Neural cell (in vitro differentiated cells): ENCODE results near the gene PCTP. TPM values are rescaled to one million over a fixed set of nuclear protein-coding genes. Genes with fewer than 3 reads are reported as not detected.

Source experiments
- H2AFZ ChIP-seq: fragments of 200-600, 300-800 bp; sonication (generic), shearing (Covaris generic); 2 replicates; pipeline ENCODE4 v1.6.0; 2014; ENCODE audit warnings: low read depth, mild to moderate bottlenecking, antibody characterized with exemption, low read length, moderate library complexity
- H3F3A ChIP-seq: fragments of 200-600 bp; shearing (Covaris generic); 2 replicates; pipeline ENCODE4 v1.6.1; 2016; ENCODE audit warnings: mild to moderate bottlenecking, moderate library complexity, mixed read lengths, antibody characterized with exemption, low read length; ENCODE audit not compliant: insufficient read depth, poor library complexity, severe bottlenecking
- H3K27ac ChIP-seq: fragments of 200-600, 300-800 bp; sonication (generic), shearing (Covaris generic); 2 replicates; pipeline ENCODE4 v1.5.1; 2014; ENCODE audit warnings: mild to moderate bottlenecking, low read length, moderate library complexity
- H3K27me3 ChIP-seq: fragments of 300-800, 200-600 bp; sonication (generic), shearing (Covaris generic); 2 replicates; pipeline ENCODE4 v1.6.0; 2014; ENCODE audit warnings: mild to moderate bottlenecking, low read depth, low read length, moderate library complexity; ENCODE audit not compliant: insufficient read depth
- H3K36me3 ChIP-seq: fragments of 300-800, 200-600 bp; sonication (generic), shearing (Covaris generic); 2 replicates; pipeline ENCODE4 v1.5.1; 2014; ENCODE audit warnings: mild to moderate bottlenecking, antibody characterized with exemption, low read length, moderate library complexity; ENCODE audit not compliant: insufficient read depth
- H3K4me2 ChIP-seq: fragments of 300-800, 200-600 bp; sonication (generic), shearing (Covaris generic); 2 replicates; pipeline ENCODE4 v1.6.0; 2014; ENCODE audit warnings: mild to moderate bottlenecking, low read length
- H3K4me3 ChIP-seq: fragments of 300-800, 200-600 bp; sonication (generic), shearing (Covaris generic); 2 replicates; pipeline ENCODE4 v1.5.1; 2014; ENCODE audit warnings: mild to moderate bottlenecking, low read length, moderate library complexity
- H3K79me2 ChIP-seq: fragments of 200-600 bp; shearing (Covaris generic); replicated peaks from 2 replicates; pipeline ENCODE4 v1.6.0; 2014; ENCODE audit warnings: mild to moderate bottlenecking, low read length, moderate library complexity; ENCODE audit not compliant: insufficient read depth
- H3K9ac ChIP-seq: fragments of 300-800, 200-600 bp; sonication (generic), shearing (Covaris generic); 2 replicates; pipeline ENCODE4 v1.6.1; 2016; ENCODE audit warnings: mild to moderate bottlenecking, low read length, mixed read lengths
- H3K9me2 ChIP-seq: fragments of 200-600 bp; shearing (Covaris generic); 2 replicates; pipeline ENCODE4 v1.6.1; 2016; ENCODE audit warnings: mild to moderate bottlenecking, low read length, mixed read lengths; ENCODE audit not compliant: insufficient read depth
- H3K9me3 ChIP-seq: fragments of 200-600, 300-800 bp; sonication (generic), shearing (Covaris generic); 2 replicates; pipeline ENCODE4 v1.6.1; 2016; ENCODE audit warnings: mild to moderate bottlenecking, mixed run types, low read length, moderate library complexity, mixed read lengths
- H4K20me1 ChIP-seq: fragments of 200-600 bp; shearing (Covaris generic); 2 replicates; pipeline ENCODE4 v1.6.1; 2016; ENCODE audit warnings: mild to moderate bottlenecking, mixed run types; ENCODE audit not compliant: insufficient read depth
- EP300 ChIP-seq: fragments of 450-650 bp; conservative IDR thresholded peaks from 2 replicates; pipeline ENCODE4 v1.6.1; 2014; ENCODE audit warnings: antibody characterized with exemption, mild to moderate bottlenecking, moderate library complexity; ENCODE audit not compliant: poor library complexity, severe bottlenecking
- EZH2 ChIP-seq: fragments of 200-600, 300-800 bp; shearing (Covaris generic), sonication (generic); IDR thresholded peaks from 2 replicates; pipeline ENCODE4 v1.6.1; 2014; ENCODE audit warnings: antibody characterized with exemption, low read length, borderline replicate concordance, mild to moderate bottlenecking; ENCODE audit not compliant: insufficient read depth, poor library complexity, severe bottlenecking
- MXI1 ChIP-seq: fragments of 450-650 bp; conservative IDR thresholded peaks from 2 replicates; pipeline ENCODE4 v1.6.1; 2014; ENCODE audit warnings: antibody characterized with exemption, mild to moderate bottlenecking; ENCODE audit not compliant: poor library complexity, severe bottlenecking
- POLR2AphosphoS5 ChIP-seq: IDR thresholded peaks from 2 replicates; pipeline ENCODE4 v1.6.1; 2012
- RAD21 ChIP-seq: fragments of 450-650 bp; conservative IDR thresholded peaks from 2 replicates; pipeline ENCODE4 v1.6.1; 2014; ENCODE audit warnings: antibody characterized with exemption, mild to moderate bottlenecking, moderate library complexity
- SMC3 ChIP-seq: fragments of 450-650 bp; conservative IDR thresholded peaks from 2 replicates; pipeline ENCODE4 v1.6.1; 2014; ENCODE audit warnings: antibody characterized with exemption, mild to moderate bottlenecking, moderate library complexity; ENCODE audit not compliant: poor library complexity
- TAF1 ChIP-seq: IDR thresholded peaks from 2 replicates; pipeline ENCODE4 v1.6.1; 2012; ENCODE audit warnings: low read depth
- polyA plus RNA-seq: library from polyadenylated mRNA; depleted of rRNA; stranded (reverse); fragments of >200 nt; gene quantifications from 2 replicates; pipeline ENCODE4 v1.2.3, GENCODE V29; 2014
- TF ChIP-seq, protein P1 (sequence below): IDR thresholded peaks from 2 replicates; pipeline ENCODE4 v1.6.1; 2012; ENCODE audit warnings: borderline replicate concordance
- TF ChIP-seq, protein P2 (sequence below): fragments of 450-650 bp; IDR thresholded peaks from 2 replicates; pipeline ENCODE4 v1.5.1; 2014; ENCODE audit warnings: antibody characterized with exemption, mild to moderate bottlenecking, moderate library complexity; ENCODE audit not compliant: poor library complexity, severe bottlenecking

Gene PCTP
- polyA plus RNA-seq, 1 donor from 2014 or later = 3.9 TPM

DNA sequence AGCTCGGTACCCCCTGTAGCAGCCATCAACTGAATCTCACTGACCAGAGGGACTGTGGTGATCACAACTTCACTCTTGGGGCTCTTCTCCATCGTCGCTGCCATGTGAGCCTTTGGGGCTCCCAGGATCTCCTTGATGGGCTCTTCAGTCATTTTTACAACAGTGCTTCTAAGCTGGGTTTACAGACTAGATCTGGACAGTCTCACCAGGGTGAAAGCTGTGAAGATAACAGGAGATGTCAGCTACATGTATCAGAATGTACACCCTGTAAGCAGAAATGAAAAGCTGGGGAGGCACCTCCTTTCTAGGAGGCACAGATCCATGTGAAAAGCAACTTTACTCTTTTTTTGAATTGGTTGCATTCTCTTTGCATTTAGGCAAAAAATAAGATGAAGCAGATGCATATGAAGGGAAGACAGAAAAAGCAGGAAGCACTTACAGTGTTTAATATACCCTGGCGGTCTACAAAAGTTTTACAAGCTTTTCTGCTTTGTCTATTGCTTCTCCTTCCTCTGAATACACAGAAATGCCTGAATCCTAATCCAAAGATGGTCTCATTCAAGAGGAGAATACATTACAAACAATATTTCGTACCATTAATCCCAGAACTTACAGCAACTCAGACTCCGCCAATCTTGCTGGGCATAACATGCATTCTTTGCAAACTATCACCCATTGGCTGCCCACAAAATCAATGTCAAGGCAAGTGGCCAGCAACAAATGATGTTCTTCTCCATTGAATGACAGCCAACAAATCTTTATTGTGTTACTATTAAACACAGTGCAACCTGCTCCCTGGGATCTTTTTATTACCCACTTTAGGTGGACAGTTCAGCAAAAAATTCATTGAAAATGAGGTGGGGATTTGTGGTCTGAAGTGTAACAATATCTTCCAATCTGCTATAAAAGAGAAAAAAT, 29.7 kb upstream of the PCTP start:
- H3K9ac ChIP-seq = no peak overlapping the region
- H3K27ac ChIP-seq = no peak overlapping the region
- H3K9me2 ChIP-seq = no peaks in the 10 kb centered on the region
- H3K36me3 ChIP-seq = no peaks in the 10 kb centered on the region
- TF ChIP-seq, protein P1, sequence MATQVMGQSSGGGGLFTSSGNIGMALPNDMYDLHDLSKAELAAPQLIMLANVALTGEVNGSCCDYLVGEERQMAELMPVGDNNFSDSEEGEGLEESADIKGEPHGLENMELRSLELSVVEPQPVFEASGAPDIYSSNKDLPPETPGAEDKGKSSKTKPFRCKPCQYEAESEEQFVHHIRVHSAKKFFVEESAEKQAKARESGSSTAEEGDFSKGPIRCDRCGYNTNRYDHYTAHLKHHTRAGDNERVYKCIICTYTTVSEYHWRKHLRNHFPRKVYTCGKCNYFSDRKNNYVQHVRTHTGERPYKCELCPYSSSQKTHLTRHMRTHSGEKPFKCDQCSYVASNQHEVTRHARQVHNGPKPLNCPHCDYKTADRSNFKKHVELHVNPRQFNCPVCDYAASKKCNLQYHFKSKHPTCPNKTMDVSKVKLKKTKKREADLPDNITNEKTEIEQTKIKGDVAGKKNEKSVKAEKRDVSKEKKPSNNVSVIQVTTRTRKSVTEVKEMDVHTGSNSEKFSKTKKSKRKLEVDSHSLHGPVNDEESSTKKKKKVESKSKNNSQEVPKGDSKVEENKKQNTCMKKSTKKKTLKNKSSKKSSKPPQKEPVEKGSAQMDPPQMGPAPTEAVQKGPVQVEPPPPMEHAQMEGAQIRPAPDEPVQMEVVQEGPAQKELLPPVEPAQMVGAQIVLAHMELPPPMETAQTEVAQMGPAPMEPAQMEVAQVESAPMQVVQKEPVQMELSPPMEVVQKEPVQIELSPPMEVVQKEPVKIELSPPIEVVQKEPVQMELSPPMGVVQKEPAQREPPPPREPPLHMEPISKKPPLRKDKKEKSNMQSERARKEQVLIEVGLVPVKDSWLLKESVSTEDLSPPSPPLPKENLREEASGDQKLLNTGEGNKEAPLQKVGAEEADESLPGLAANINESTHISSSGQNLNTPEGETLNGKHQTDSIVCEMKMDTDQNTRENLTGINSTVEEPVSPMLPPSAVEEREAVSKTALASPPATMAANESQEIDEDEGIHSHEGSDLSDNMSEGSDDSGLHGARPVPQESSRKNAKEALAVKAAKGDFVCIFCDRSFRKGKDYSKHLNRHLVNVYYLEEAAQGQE = no peak
- TF ChIP-seq MXI1 (no peak), EZH2 (no peak), EP300 (no peak), SMC3 (no peak)
- TF ChIP-seq, protein P2, sequence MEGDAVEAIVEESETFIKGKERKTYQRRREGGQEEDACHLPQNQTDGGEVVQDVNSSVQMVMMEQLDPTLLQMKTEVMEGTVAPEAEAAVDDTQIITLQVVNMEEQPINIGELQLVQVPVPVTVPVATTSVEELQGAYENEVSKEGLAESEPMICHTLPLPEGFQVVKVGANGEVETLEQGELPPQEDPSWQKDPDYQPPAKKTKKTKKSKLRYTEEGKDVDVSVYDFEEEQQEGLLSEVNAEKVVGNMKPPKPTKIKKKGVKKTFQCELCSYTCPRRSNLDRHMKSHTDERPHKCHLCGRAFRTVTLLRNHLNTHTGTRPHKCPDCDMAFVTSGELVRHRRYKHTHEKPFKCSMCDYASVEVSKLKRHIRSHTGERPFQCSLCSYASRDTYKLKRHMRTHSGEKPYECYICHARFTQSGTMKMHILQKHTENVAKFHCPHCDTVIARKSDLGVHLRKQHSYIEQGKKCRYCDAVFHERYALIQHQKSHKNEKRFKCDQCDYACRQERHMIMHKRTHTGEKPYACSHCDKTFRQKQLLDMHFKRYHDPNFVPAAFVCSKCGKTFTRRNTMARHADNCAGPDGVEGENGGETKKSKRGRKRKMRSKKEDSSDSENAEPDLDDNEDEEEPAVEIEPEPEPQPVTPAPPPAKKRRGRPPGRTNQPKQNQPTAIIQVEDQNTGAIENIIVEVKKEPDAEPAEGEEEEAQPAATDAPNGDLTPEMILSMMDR = no peak
- no peaks in the 10 kb centered on the region for H3F3A ChIP-seq
- H3K79me2 ChIP-seq = no peaks in the 10 kb centered on the region
- H2AFZ ChIP-seq = no peak overlapping the region
- H3K4me3 ChIP-seq = no peak overlapping the region
- H3K27me3 ChIP-seq = no peaks in the 10 kb centered on the region
- no peak overlapping the region for H3K4me2 ChIP-seq
- no peaks in the 10 kb centered on the region for H4K20me1 ChIP-seq
- no peaks in the 10 kb centered on the region for H3K9me3 ChIP-seq

DNA sequence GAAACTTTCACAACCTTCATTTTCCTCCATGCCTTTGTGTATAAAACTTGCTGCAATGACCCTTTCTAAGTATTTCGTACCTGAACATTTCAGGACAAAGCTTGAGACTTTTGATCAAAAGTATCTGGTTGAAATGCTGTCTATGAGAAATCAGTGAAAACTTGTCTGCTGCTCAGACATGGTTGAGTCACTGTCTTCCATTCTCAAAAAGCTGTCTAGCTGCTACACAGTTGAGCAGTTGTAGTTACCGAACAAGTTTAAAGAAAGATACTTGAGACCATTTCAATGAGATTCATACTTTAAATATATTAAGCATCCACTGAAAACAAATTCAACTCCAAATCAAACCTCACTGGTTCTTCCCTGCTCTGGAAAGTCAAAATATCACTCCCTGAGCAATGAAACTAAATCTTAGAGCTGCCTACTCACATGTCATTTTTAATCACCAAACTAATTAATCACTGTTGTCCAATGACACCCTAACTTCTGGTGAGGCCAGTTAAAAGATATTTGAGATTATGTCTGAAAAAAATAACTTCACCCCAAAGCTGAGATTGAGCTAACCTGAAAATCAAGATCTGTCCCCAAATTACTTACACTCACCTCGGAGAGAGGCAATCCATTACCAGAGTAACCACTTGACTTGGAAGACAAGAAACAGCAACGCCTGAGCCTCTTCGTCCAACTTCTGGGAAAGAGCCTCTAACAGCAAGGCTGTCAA, 28.7 kb upstream of the PCTP start:
- no peaks in the 10 kb centered on the region for H3K79me2 ChIP-seq
- H4K20me1 ChIP-seq = no peaks in the 10 kb centered on the region
- no peaks in the 10 kb centered on the region for H3K9me2 ChIP-seq
- TF ChIP-seq RAD21 = no peak
- TF ChIP-seq, protein P2 = no peak
- TF ChIP-seq MXI1 = no peak
- TF ChIP-seq EZH2 = no peak
- no peak for TF ChIP-seq SMC3
- TF ChIP-seq, protein P1 = no peak
- TF ChIP-seq TAF1 = no peak
- no peak for TF ChIP-seq EP300
- TF ChIP-seq POLR2AphosphoS5 = no peak
- H3K27me3 ChIP-seq = no peaks in the 10 kb centered on the region
- no peak overlapping the region for H3K27ac ChIP-seq
- no peaks in the 10 kb centered on the region for H3K9me3 ChIP-seq
- no peaks in the 10 kb centered on the region for H3K36me3 ChIP-seq
- H2AFZ ChIP-seq = no peak overlapping the region
- no peak overlapping the region for H3K9ac ChIP-seq
- H3F3A ChIP-seq = no peaks in the 10 kb centered on the region
- H3K4me3 ChIP-seq = no peak overlapping the region
- H3K4me2 ChIP-seq = no peak overlapping the region
